Measurements from ENCODE around the gene C16orf92.
"Not testable (repeated sequence)": the region's sequence is repeated elsewhere in the genome, so short reads cannot be mapped to it uniquely, and the experiment has no call there.

C16orf92 gene

DNA sequence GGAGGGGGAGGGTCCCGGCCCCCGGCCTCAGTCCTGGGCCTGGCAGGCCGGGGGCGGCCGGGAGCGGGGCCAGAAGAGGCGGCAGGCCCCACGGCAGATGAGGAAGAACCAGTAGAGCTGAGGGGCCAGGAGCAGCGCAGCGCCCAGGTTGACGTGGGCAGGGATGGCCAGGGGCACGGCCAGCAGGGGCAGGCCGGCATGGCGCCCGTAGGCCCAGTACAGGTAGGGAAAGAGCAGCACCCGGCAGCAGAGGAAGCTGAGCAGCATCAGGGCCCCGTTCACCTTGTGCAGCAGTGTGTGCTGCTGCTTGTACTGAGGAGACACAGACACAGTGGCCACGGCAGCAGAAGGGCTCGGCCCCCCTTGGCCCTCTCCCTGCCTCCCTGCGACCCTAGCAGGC, 2.2 kb downstream of the C16orf92 start:
- no peak for DNase-seq (ENCODE audit: low read depth in 2 of 2, low spot score in 1 of 2)

DNA sequence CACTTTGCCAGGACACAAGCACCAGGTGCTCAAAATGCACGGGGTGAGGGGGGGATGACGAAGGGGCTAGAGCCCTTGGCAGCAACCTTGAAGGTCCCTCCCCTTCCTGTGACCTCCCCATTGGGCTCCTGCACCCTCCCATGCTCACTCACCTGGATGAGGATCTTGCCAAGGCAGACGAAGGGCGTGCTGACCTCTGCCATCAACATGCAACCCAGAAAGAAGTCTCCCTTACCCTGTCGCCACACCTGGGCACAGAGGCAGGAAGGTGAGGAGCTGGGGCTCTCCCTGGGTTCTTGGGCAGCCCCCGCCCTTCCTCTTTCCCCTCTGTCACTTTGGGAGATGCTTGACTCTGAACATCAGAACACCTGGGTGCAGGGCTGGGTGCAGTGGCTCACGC, 2.6 kb downstream of the C16orf92 start:
- DNase-seq (ENCODE audit: low read depth in 2 of 2, low spot score in 1 of 2), result no peak

DNA sequence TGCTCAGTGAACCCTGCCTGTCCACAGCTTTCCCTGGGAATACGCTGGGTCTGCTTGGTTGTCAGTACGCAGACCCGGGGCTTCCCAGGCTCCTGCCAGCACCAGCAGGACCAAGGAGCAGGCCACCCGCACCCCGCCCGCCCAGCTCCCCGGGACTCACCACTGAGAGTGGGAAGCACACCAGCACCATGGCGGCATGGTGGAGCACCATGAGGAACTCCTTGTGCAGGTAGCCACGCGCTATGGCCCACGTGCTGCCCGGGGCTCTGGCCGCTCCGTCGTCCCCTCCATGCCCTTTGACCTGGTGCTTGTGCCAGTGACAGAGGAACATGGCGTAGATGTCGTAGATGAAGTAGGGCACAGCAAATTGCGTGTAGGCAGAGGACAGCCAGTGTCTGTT, 3.5 kb downstream of the C16orf92 start:
- no peak for DNase-seq (ENCODE audit: low read depth in 2 of 2, low spot score in 1 of 2)

DNA sequence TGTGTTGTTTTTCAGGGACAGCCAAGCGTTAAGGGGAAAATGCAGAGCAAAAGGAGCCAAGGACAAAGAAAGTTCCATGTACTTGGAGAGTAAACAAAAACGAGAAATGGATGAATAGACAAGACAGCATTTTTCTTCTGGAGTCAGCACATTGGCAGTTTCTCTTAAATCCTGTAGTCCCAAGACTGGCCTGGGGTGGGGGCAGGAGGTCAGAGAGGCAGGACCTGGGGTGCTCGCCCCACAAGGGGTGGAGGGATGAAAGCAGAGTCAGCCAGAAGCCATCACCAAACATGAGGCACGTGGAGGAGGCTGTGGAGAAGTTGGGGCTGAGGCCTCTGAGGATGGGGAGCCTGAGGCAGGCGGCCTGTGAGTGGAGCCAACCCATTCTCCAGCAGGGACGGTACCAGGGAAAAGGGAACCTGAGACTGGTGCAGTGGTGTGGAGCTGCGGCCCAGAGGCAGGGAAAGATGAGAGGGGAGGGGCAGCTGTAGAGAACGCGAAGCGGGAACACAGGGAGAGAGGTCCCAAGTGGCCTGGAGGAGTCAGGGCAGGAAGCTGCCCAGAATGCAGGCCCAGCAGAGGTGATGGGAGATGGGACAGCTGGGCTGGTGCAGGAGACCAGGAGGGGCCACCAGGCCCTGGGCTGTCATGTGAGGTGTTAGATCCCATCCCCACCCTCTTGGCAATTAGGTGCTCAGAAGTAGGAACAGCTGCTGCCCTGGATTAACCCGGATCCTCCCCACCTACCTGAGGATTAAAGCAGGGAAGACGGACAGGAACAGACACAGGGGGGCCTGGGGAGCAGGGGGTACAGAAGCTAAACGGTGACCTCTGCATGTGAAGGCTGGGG, 4.8 kb downstream of the C16orf92 start:
- no peak for DNase-seq (ENCODE audit: low read depth in 2 of 2, low spot score in 1 of 2)

DNA sequence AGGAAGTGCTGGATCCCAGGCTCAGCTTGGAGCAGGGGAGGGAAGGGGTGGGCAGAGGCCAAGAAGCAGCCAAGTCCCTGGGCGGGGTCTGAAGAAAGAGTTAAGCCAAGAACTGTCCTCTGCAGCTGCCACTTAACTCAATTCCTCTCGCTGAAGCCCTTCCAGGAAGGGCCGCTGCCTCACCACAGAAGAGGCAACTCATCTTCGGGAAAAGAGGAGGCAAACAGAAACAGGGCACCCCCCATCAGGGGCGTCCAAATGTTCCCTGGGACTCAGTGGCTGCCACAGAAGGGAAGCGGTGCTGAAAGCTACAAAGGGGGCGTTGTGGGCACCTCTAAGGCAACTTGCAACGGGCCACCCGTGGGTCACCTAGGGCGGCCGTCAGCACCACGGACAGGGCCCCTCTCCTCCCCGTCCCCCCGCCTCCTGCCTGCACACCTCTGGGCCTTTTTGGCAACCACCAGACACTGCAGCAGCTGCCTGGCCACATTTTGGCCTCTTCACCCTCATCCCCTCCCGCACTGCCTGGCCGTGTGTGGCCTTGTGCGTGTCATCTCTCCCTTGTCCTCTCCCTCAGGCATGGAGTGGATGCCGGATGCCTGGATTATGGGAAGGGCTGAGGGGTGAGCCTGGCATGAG, 5.6 kb downstream of the C16orf92 start:
- no peak for DNase-seq (ENCODE audit: low read depth in 2 of 2, low spot score in 1 of 2)

DNA sequence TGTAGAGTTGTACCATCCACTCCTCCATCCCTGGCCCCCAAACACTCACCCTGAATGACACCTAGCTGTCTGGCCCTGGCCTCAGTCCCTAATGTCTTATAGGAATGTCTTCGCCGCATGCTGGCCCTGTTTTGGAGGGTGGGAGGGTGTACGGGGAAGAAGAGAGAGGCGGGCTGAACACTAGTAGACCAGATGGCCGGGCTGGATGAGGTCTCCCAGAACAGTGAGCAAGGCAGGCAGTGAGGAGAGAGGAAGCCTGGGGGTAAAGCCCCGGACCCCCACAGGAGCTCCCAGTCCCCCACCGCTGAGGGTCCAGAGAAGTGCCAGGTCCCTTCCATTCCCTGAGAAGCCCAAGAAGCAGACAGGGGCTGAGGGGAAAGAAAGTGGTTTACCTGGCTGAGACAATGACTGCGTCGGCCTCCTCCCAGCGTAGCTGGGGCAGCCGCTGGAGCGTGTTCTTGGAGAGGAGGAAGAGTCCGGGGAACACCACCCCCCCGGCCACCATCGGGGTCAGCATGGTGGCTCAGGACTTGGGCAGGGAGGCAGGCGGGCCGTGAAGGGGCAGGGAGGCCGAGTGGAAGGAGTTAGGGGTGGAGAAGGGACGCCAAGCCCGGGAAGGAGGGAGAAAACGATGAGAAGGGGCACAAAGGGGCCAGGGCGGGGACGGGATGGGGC, 7.2 kb downstream of the C16orf92 start:
- DNase-seq (ENCODE audit: low read depth in 2 of 2, low spot score in 1 of 2), result no peak

DNA sequence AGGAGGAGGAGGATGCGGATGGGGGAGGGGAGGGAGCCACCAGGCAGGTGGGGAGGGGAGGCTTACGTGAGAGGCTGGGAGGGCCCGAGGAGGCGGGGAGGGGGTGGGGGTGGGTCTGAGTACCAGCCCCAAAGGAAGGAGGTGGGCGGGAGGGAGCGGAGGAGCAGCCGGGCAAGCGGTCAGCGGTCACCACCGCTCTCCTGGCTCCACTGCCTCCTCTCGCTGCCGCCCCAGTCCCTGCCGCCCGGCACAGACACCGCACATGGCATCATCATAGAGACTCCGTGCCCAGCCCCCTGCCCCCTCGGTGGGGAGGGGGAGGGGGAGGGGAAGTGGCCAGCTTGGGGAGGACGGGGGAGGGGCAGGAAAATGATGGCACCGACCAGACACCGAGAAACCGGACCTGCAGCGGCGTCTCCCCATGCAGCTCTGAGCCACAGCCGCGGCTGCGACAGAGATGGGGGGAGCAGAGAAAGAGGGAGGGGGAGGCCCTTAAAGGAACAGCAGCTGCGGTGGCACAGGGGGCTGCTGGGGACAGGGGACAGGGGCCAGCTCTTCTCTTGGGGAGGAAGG, 7.9 kb downstream of the C16orf92 start, which contains the start of gene TLCD3B:
TLCD3B (minus strand) TSS at position 431 of the 573 bp plus-strand sequence. CDS start 744 bp downstream, outside the sequence.
- no peak for DNase-seq (ENCODE audit: low read depth in 2 of 2, low spot score in 1 of 2)

DNA sequence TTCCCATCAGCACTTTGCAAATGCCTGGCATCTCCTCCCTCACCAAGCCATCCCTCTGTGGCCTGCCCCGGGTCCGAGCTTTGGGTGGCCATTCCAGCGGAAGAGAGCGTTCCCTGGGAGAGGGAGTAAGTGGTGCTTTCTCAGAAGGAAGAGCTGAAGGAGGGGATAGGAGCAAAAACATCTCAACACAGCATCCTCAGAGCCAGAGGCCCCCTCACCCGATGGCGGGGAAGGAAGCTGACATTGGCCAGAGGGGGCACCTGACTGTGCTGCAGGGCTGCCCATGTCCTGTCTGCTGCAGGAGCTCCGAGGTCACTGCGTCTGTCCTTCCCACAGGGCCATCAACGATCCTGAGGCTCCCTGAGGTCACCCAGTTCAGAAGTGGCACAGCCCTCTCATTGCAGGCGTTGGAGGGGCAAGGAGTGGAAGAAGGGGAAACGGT, 8.5 kb downstream of the C16orf92 start:
- no peak for DNase-seq (ENCODE audit: low read depth in 2 of 2, low spot score in 1 of 2)

DNA sequence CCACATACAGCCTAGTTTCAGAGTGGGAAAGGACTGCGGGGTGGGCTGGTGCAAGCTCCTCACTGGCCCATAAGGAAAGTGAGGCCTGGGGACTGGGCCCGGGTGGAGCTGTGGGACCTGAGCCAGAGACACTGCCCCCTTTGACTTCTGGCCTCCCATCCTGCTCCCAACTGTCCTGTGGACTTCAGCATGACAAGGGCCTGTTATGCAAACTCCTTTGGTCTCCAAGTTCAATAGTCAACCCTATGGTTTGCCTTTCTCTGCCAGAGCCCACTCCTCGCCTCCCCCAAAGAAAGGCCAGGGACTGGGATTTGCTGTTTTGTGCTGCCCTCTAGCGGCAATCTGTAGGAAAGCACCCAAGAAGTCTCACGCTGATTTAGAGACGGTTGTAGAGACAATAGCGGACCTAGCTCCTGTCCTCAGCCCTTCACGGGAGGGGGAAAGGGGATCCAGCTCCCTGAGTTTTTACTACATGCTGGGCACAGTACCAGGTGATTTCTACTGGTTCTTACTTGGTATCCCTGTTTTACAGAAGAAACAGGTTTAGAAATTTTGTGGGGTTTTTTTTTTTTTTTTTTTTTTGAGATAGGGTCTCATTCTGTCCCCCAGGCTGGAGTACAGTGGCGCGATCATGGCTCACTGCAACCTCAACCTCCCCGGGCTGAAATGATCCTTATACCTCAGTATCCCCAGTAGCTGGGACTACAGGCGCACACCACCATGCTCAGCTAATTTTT, 9.3 kb downstream of the C16orf92 start:
- DNase-seq (ENCODE audit: low read depth in 2 of 2, low spot score in 1 of 2), result peak in 1 of 2 donors; percentile 31

DNA sequence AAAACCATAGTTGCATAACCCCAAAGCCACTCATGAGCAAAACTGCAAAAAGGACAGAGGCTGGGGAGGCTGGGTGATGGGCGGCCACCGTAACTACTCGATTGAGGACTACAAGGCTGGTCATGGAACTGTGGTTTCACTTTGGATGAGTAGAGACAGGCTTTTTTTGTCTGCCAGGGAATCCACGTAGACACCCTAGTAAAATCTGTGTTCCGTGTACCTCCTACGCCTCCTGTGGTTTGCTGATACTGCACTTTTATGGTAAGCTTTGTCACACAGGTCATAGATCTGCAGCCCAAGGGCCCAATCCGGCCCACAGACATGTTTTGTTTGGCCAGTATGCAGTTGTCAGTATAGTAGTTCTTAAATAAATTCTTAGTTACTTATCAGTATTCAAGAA, 10.3 kb downstream of the C16orf92 start:
- DNase-seq (ENCODE audit: low read depth in 2 of 2, low spot score in 1 of 2), result no peak

DNA sequence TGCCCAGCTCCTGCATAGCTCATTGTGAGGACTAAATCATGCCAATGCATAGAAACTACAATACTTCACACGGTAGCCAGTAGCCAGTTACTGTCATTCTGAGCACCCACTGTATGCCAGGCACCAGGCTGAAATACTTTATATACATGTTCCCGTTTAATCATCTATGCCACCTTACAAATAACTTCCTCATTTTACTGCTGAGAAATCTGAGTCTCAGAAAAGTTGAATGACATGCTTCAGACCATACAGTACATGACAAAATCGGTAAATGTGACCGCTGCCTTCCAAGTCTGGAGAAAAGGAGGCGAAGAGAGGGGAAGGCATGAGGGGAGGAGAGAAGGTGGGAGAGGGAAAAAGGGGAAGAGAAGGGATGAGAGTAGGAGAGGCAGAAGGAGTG, 17.2 kb downstream of the C16orf92 start:
- no peak for DNase-seq (ENCODE audit: low read depth in 2 of 2, low spot score in 1 of 2)

DNA sequence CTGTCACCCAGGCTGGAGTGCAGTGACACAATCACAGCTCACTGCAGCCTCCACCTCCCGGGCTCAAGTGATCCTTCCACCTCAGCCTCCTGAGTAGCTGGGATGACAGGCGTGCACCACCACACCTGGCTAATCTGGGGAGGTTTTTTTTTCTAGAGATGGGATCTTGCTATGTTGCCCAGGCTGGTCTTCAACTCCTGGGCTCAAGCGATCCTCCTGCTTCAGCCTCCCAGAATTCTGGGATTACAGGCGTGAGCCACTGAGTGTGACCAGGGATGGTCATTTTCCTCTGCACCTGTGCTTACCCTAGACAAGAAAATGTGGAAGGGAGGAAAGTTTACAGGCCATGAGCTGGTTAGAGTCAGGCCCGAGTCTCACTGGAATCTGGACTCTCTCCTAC, 17.7 kb downstream of the C16orf92 start:
- DNase-seq (ENCODE audit: low read depth in 2 of 2, low spot score in 1 of 2), result not testable (repeated sequence)

DNA sequence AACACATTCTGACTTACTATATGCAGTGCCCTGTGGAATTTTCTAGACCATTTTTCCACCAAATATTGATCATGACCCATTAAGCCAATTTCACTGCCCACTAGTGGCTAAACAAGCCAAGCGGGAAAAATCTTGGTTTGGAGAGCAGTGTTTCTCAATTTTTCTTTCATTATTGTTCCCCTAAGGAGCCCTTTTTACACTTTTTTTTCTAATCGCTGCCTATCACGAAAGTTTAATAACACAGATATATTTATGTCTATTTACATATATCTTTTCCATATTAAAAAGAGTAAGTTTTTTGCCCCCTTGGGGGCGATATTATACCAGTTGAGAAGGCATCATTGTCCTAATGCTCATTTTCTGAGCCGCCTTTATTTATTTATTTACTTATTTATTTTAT, 18.8 kb downstream of the C16orf92 start:
- DNase-seq (ENCODE audit: low read depth in 2 of 2, low spot score in 1 of 2), result no peak

DNA sequence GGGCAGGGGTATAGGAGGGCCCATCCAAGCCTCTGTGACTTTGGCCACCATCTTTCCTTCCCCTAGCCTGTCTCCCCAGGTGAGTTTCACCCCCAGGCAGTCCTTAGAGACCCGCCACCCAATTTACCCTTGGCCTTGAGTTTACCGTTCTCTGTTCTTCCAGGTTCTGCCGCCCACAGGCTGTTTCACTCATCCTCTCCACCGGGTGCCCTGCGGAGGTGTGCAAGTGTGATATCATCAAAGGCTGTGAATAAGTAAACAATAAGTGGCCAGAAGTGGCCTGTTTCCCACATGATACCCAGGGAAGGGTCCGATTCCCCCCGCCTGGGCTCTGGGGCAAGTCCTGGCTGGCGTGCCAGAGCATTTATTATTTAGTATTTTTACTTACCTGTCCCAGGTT, 23.2 kb downstream of the C16orf92 start:
- DNase-seq (ENCODE audit: low read depth in 2 of 2, low spot score in 1 of 2), result no peak

DNA sequence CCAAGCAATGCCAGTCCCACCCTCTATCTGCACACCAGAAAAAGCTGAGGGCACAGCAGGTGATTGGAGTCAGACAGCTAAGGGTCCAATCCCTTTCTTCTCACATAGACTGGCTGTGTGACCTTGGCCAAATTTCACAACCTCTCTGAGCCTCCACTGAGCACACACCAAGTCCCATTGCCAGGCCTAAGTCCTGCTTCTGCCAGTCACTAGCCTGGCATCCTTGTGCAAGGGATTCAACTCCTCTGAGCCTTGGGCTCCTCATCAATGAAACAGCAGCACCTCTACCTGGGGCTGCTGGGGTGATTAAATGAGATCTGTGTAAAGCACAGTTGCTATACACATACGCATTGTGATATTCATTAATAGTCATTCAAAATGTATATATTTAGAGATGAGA, 23.6 kb downstream of the C16orf92 start:
- no peak for DNase-seq (ENCODE audit: low read depth in 2 of 2, low spot score in 1 of 2)

DNA sequence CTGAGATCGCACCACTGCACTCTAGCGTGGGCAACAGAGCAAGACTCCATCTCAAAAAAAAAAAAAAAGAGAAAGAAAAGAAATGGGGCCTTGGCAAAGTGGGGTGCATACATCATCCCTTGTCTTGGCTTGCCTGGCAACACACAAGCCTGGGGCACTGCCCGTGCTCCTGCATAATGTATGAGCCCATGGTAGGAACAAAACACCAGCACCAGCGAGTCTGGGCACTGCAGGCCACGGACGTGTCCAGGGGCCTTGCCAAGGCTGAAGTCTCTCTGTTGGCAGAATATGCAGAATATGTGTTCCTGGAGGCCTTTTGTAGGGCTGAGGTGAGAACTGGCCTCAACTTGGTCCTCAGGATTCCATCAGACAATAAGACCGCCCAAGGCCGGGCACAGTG, 26.9 kb downstream of the C16orf92 start:
- no peak for DNase-seq (ENCODE audit: low read depth in 2 of 2, low spot score in 1 of 2)

DNA sequence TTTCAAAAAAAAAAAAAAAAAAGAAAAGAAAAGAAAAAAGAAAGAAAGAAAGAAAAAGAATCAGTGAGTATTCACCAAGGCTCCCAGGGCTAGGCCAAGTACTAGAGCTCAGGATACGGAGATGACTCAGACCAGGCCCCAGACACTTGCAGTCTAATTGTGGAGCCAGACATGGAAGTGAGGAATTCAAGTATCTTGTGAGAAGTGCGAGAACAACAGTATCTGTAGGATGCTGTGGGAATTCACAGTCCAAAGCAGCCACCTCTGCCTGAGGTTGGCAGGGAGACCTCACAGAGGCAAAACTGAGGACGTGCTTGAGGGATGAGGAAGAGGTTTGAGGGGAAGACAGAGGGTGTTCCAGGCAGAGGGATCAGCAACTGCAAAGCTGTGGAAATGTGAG, 28.5 kb downstream of the C16orf92 start:
- DNase-seq (ENCODE audit: low read depth in 2 of 2, low spot score in 1 of 2), result no peak

DNA sequence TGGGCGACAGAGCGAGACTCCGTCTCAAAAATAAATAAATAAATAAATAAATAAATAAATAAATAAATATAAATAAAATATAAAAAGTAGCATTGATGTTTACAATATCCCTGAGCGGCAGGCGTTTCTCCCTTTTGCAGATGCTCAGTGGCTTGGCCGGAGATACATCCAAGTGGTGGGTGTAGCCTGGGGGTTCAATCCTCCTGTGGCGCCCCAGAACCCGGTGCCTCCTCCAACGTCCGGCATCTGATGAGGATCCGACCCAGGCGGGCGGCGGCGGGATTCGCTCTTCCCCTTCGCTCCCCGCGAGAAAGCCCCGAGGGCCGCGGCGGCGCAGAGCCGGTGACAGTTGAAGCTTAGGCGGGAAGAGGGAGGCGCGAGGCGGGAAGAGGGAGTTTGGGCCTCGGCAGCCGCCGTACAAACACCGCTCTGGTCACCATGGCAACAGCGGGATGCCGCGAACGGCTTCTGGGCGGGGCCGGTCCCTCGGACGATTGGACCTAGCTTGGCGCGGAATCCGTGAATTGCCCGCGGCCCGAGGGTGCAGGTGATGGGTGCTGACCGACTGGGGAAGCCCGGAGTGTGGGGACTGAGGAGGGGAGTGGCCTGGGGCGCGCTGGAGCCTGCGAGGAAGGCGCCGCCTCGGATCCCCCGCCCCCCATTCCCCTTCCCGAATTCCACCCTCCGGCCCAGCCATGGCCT, 29.8 kb downstream of the C16orf92 start:
- DNase-seq (ENCODE audit: low read depth in 2 of 2, low spot score in 1 of 2), result peak; percentile 81 to 87

DNA sequence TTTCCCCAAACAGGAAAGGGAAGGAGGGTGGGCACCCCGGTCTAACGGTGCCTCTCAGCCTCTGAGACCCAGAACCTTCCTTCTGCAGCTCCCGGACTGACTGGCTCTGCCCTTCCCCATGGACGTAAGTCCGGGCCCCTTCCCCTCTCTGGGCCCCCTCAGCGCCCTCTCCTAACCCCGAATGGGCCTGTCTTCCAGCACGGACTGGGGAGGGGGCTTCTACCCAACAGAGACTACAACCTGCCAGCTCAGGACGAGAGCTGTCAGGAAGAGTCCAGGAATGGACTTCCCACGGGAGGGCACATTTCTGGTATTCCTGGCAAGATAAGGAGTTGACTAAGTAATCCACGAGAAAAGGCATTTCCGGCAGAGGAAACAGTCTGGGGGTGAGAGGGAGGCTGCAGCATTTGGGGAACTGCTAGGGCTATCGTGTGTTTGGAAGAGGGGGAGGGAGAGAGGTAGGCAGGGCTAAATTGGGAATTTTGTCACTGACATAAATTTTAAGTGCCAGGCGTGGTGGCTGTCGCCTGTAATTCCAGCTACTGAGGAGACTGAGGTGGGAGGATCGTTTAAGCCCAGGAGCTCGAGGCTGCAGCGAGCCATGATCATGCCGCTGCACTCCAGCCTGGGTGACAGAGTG, 30.5 kb downstream of the C16orf92 start:
- DNase-seq (ENCODE audit: low read depth in 2 of 2, low spot score in 1 of 2), result no peak

DNA sequence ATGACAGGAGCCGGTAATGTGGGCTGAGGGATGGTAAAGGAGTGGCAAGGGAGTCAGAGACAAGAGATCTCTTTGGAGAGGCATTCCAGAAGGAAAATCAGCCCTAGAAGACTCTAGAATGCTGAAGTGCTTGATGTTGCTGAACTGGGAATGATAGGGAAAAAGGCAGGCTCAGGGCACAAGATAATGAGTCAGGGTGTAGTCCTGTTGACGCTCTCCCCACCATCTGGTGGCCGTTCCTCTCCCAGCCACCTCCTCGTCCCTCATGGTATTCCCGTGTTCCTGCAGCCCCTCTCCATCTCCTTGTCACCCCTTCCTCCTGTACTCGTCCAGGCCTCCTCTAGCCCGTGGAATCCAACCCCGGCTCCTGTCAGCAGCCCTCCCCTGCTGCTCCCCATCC, 31.5 kb downstream of the C16orf92 start:
- no peak for DNase-seq (ENCODE audit: low read depth in 2 of 2, low spot score in 1 of 2)

Measured in stimulated activated CD8-positive, alpha-beta memory T cell treated with anti-CD3 and anti-CD28 coated beads, Interleukin-4, amount 100 ng/mL, for 4 hours (primary cell).